Kidney epithelial cell (primary cell): ENCODE data around the gene TPSAB1. TPM values are rescaled to one million over a fixed set of nuclear protein-coding genes. Genes with fewer than 3 reads are reported as not detected.

Experiments
- DNase-seq: peaks from one replicate; pipeline ENCODE4 v3.0.0-alpha.2; 2010; ENCODE audit warnings: low read depth
- H3K27me3 ChIP-seq: 2 replicates; pipeline ENCODE4 v1.6.0; 2011; ENCODE audit warnings: low read length; ENCODE audit not compliant: control insufficient read depth, insufficient read depth
- H3K36me3 ChIP-seq: 2 replicates; pipeline ENCODE4 v1.5.1; 2011; ENCODE audit warnings: low read length; ENCODE audit not compliant: control insufficient read depth, insufficient read depth
- H3K4me3 ChIP-seq: 2 replicates; pipeline ENCODE4 v1.5.1; 2011; ENCODE audit warnings: low read depth, mild to moderate bottlenecking, control low read depth, low read length
- total RNA-seq: library from RNA; depleted of rRNA; stranded (reverse); fragments of >200 nt; gene quantifications from 2 replicates; pipeline ENCODE4 v1.2.3, GENCODE V29; 2015
- TF ChIP-seq, protein P1 (sequence below): IDR thresholded peaks from 2 replicates; pipeline ENCODE4 v1.5.1; 2011; ENCODE audit warnings: mild to moderate bottlenecking, moderate library complexity, low read length, control low read depth, inconsistent platforms; ENCODE audit not compliant: insufficient read depth, poor library complexity, severe bottlenecking

Gene TPSAB1
- total RNA-seq, 1 donor from 2014 or later: not detected

DNA sequence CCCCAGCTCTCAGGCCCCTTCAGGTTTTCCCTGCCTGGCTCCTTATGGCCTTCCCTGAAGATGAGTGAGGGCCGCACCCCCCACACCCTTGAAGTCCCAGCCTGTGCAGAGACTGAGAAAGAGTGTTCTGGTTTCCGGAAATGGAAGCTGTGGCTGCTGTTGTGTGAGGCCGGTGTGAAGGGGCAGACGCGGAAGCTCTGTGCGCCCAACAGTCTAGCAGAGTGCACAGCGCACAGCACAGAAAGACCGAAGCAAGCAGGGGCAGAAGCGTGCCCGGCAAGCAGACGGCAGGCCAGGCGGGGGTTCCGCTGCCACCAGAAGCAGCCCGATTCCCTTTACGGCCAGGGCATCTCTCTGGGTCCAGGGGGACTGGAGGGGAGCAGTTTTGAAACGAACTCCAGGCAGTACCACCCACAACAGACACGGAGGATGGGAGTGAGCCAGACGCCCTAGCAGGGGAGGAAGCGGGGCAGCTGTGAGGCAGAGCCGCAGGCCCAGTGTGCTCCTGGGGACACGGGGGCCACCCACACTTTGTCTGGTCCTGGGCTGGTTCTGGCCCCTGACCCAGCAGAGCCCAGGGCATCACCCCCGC is 32.2 kb upstream of the TPSAB1 start:
- Histone ChIP-seq H3K36me3 (no peaks in the 10 kb centered on the region), H3K27me3 (peaks cover 2% of the 10 kb centered on the region), H3K4me3 (no peak overlapping the region)
- TF ChIP-seq, protein P1, sequence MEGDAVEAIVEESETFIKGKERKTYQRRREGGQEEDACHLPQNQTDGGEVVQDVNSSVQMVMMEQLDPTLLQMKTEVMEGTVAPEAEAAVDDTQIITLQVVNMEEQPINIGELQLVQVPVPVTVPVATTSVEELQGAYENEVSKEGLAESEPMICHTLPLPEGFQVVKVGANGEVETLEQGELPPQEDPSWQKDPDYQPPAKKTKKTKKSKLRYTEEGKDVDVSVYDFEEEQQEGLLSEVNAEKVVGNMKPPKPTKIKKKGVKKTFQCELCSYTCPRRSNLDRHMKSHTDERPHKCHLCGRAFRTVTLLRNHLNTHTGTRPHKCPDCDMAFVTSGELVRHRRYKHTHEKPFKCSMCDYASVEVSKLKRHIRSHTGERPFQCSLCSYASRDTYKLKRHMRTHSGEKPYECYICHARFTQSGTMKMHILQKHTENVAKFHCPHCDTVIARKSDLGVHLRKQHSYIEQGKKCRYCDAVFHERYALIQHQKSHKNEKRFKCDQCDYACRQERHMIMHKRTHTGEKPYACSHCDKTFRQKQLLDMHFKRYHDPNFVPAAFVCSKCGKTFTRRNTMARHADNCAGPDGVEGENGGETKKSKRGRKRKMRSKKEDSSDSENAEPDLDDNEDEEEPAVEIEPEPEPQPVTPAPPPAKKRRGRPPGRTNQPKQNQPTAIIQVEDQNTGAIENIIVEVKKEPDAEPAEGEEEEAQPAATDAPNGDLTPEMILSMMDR: no peak
- DNase-seq: no peak

DNA sequence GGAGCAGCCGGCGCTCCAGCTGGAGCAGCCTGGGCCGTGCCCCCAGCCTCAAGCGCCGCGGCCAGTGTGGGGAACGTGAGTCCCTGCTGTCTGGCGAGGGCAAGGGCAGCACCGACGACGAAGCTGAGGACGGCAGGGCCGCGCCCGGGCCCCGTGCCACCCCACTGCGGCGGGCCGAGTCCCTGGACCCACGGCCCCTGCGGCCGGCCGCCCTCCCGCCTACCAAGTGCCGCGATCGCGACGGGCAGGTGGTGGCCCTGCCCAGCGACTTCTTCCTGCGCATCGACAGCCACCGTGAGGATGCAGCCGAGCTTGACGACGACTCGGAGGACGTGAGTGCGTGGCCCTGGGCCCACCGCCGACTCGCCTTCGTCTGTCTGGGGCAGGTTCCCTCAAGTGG is 31.4 kb upstream of the TPSAB1 start:
- Histone ChIP-seq H3K36me3 (no peaks in the 10 kb centered on the region), H3K27me3 (peaks cover 2% of the 10 kb centered on the region), H3K4me3 (no peak overlapping the region)
- DNase-seq: no peak
- TF ChIP-seq, protein P1: no peak

DNA sequence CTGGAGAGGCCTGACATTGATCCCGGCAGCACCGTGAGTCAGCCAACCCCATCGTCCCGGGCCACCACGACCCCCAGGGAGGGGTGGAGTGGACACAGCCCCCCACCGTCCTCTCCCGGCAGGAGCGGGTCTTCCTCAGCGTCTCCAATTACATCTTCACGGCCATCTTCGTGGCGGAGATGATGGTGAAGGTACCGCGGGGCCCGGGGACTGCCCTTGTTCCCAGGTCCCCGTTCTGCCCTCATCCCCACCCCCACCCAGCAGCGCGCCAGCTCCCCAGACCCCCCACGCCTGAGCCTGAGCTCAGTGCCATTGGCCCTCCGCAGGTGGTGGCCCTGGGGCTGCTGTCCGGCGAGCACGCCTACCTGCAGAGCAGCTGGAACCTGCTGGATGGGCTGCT is 30.0 kb upstream of the TPSAB1 start:
- DNase-seq: no peak
- Histone ChIP-seq H3K27me3 (no peaks in the 10 kb centered on the region), H3K4me3 (no peak overlapping the region), H3K36me3 (no peaks in the 10 kb centered on the region)
- TF ChIP-seq, protein P1: no peak

DNA sequence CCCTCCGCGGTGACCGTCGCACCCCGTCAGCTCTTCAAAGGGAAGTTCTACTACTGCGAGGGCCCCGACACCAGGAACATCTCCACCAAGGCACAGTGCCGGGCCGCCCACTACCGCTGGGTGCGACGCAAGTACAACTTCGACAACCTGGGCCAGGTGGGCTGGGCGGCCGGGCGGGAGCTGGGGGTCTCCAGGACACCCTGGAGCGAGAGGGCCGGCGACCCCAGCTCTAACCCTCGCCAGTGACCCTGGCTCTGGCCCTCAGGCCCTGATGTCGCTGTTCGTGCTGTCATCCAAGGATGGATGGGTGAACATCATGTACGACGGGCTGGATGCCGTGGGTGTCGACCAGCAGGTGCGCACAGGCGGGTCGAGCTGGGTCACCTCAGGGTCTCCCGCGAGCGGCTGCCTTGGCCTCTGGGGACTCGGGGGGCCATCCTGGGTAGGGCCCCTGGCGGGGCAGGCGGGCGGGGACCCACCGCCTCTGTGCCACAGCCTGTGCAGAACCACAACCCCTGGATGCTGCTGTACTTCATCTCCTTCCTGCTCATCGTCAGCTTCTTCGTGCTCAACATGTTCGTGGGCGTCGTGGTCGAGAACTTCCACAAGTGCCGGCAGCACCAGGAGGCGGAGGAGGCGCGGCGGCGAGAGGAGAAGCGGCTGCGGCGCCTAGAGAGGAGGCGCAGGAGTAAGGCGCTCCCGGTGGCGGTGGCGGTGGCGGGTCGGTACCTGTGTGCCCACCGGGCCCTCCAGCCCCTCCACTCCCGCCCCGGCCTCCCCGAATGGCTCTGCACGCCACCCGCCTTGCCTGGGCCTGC is 28.8 kb upstream of the TPSAB1 start:
- Histone ChIP-seq H3K36me3 (no peaks in the 10 kb centered on the region), H3K27me3 (no peaks in the 10 kb centered on the region), H3K4me3 (no peak overlapping the region)
- no peak for DNase-seq
- TF ChIP-seq, protein P1: no peak

DNA sequence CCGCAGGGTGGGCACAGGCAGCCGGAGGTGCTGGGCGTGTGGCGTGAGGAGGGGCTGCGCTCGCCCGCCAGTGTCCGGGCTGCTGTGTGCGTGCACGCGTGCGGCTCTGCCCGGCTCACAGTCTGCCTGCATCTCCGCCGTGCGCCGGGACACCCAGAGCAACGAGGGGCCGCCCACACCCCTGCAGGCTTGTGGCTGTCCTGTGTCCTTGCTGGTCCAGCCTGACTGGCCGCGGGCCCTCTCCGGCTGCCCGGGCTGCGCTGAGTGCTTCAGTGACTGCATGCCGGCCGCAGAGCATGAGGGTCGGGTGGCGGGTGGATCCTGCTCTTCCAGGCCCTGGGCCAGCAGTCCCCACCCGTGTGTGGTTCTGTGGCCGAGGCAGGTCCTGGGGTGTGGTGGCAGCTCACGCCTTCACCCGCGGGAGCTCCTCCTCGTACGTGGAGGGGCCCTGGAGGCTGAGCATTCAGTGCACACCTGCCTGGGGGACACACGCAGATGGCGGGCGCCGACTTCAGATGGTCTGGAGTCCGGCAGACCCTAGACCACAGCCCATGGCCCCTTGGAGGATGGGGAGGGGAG is 27.8 kb upstream of the TPSAB1 start:
- DNase-seq: no peak
- no peaks in the 10 kb centered on the region for H3K27me3 ChIP-seq
- TF ChIP-seq, protein P1: no peak
- no peaks in the 10 kb centered on the region for H3K36me3 ChIP-seq
- no peak overlapping the region for H3K4me3 ChIP-seq
